Fibroblast of peridontal ligament (primary cell): Measurements from ENCODE around the gene MS4A14.
"Not testable (repeated sequence)": the region's sequence is repeated elsewhere in the genome, so short reads cannot be mapped to it uniquely, and the experiment has no call there.

Experiments used
- DNase-seq: peaks from one replicate; pipeline ENCODE4 v3.0.0-alpha.2; 2010; ENCODE audit errors: extremely low read depth

The MS4A14 gene

DNA sequence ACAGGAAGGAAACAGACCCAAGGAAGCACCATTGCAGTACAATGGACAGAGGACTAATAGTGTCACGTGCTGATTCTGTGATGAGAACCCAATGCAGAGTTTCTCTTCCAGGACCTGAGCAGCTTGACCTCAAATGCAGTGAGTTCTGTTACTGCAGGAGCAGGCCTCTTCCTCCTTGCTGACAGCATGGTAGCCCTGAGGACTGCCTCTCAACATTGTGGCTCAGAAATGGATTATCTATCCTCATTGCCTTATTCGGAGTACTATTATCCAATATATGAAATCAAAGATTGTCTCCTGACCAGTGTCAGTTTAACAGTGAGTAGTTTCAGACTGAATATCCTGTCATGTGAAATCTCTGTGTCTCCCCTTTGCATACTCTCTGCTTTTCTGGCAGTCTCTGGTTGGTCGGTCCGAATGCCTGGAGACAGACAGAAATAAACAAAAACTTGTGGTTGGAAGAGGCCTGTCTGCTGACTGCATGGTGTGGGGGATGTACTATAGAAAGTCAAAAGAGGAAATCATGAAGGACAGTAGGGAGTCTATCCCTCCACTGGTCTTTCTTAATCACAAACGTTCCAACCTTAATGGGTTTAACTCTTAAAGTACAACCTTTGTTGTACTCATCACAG lies 6.9 kb upstream of the MS4A14 start:
- DNase-seq = no peak

GRCh38 chr11:60390419-60390818 lies 5.8 kb upstream of the MS4A14 start:
- no peak for DNase-seq

- DNase-seq = no peak
Measured at GRCh38 chr11:60392361-60392760, 3.9 kb upstream of the MS4A14 start.

GRCh38 chr11:60393016-60393415 lies 3.2 kb upstream of the MS4A14 start:
- no peak for DNase-seq

DNA sequence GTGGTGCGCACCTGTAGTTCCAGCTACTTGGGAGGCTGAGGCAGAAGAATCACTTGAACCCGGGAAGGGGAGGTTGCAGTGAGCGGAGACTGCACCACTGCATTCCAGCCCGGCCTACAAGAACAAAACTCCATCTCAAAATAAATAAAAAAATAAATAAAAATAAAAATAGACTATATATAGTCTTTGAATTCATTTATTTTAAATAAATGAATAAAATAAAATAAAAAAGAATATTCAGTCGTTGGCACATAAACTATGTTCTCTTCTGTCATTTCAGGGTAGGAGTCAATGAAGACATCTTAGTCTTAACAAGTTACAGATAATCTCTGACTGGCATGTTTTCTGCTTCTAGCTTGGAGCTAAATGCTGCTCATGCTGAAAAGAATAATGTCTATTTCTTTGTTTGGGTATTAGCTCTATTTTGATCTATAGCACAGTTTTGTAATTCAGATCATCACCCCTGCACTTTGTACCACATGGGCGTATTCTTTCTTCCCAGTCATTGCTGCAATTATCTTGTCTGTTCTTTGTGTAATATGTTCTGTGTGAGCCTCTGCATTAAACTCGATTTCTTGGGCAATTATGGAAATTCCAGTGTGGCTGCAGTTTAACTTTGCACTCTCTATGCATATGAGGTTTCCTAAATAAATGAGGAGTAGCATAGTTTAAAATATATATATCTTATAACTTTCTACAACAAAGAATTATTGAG lies 1.4 kb upstream of the MS4A14 start:
- DNase-seq = no peak

GRCh38 chr11:60396799-60397198 lies 540 bp downstream of the MS4A14 start:
- no peak for DNase-seq

DNA sequence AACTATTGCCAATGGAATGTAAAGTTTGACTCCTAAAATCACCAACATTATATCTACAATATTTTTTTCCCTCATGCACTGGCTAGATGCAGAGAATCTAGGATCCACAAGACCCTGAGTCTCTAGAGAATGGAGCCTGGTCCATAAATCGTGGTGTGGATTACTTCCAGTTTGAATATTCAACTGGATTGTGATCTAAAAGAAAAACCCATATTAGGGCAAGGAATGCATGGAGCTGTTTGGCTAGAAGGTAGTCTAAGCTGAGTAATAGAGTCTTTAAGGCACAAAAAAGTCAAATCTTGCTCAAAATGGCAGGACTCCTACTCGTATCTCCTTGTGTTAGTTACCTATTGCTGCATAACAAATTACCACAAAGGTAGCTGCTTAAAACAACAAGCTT lies 23.8 kb downstream of the MS4A14 start:
- DNase-seq = no peak

DNA sequence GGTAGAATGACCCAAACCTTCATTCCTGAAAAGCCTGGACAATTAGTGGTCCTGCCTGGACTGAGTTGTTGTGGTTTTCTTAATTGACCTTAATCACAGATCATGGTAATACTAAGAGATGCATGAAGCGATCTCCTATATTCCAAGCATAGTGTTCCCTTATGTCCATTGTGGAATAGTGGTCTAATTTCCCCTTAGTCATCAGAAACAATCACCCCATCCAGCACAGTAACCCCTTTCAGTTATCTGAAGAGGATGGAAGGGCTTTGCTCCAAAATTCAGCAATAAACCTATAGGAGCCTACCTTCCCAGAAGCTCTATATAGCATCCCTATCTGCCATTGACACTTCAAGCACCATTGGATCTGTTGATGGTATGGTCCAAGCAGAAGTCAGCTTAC lies 26.4 kb downstream of the MS4A14 start:
- no peak for DNase-seq

- no peak for DNase-seq
Measured at GRCh38 chr11:60428517-60428916, 32.3 kb downstream of the MS4A14 start.

DNA sequence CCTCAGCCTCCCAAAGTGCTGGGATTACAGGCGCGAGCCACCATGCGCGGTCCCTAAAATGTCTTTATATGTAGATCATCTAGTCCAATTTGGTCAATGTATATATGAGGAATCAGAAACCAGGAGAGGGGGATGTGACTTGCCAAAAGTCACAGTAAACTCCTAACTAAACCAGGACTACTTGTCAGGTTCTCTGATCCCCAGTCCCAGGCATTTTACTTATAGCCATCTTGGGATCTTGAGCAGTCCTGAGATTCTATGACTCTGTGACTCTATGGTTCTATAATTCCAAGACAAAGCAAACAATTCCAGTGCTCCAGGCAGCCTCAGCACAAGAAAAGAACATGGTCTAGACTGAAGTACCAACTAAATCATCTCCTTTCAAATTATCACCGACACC lies 33.0 kb downstream of the MS4A14 start, which contains the start of gene MS4A5:
Gene MS4A5, plus strand, starts transcription at position 301 of the 400 bp plus-strand sequence. CDS start 103 bp downstream, outside the sequence.
- no peak for DNase-seq

DNA sequence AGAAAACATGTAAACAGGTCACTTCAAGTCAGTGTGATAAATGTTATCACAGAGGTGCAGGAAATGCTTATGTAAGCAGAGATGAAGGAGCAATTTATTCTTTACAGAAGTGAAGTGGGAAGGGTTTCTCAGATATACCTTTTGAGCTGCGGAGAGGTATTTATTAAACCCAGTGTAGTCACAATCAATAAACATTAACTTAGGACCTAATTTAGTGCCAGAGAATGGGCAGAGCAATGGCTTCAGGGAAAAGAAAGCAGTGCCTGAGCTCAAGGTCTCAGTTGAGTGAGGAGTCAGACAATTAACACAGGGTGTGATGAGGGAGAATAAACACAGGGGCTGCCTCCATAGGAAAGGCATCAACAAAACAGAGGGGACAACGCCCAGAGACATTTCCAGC lies 35.0 kb downstream of the MS4A14 start:
- DNase-seq = no peak

- DNase-seq = no peak
Measured at GRCh38 chr11:60433401-60433800, 37.1 kb downstream of the MS4A14 start.

DNA sequence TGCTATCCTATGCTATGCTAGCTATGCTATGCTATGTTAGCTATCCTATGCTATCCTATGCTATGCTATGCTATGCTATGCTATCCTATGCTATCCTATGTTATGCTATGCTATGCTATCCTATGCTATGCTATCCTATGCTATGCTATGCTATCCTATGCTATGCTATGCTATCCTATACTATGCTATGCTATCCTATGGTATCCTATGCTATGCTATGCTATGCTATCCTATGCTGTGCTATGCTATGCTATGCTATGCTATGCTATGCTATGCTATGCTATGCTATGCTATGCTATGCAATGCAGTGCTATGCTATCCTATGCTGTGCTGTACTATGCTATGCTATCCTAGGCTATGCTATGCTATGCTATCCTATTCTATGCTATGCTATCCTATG lies 50.8 kb downstream of the MS4A14 start:
- no peak for DNase-seq

DNA sequence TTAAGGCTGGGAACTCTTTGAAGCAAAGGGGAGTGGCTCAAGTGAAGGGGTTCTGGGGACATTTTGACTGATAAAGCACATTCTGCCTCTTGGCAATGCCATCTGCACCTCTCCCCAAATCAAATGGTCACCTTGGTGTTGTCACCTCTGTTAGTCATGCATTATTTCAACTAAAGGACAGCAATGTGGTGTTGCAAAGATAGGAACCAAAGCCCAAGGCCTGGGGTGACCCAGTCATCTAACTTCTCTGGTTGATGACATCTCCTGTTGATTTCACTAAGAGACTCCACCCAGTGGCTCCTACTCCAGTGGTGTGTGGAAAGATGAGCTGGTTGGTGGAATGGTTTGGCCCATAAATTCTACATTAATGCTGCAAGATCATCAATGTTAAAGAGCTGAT lies 51.6 kb downstream of the MS4A14 start:
- DNase-seq = no peak

- DNase-seq = not testable (repeated sequence)
Measured at GRCh38 chr11:60451185-60451584, 54.9 kb downstream of the MS4A14 start.

- no peak for DNase-seq
Measured at GRCh38 chr11:60454212-60454611, 58.0 kb downstream of the MS4A14 start.

DNA sequence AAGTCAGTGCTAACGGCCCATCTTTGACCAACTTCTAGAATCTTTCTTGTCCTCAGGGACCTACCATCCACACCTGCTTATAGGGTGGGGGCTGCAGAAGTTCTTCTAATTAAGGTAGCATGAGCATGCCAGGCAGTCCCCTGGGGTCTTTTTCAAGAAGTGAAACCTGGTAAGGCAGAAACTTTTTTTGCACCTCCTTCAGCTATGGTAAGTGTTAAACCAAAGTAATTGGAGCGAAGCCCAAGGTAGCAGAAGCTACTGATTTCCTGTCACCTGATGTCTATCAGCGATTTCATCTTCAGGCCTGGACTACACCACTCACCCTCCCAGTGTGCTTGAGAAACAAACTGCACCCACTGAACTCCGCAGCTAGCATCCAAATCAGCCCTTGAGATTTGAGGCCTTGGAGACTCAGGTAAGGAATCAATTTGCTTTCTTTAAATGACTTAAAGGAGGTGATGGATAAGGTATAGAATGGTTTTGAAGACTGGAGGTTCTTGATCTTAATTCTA lies 59.3 kb downstream of the MS4A14 start, which contains the start of gene MS4A1:
Gene MS4A1, plus strand, starts transcription at position 317 of the 512 bp plus-strand sequence. CDS start 6,528 bp downstream, outside the sequence.
- DNase-seq = no peak

DNA sequence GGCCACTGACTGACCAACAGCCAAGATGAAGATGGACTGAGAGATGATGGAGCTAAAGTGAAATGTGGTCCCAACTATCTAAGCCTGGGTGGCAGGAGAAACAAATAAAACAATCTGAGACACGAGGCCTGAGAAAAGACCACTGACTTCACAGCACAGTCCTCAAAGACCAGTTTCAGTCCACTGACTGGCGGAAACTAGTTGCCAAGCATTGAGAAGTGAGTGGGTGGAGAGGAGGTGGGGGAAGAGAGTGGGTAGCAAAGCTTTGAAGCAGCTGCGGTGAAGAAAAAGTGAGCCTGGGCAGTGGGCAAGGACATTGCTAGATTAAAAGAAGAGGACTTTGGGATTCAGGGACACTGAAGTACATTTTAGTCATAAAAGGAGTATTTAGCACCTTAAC lies 61.3 kb downstream of the MS4A14 start:
- DNase-seq = no peak

- DNase-seq = no peak
Measured at GRCh38 chr11:60459345-60459744, 63.1 kb downstream of the MS4A14 start.
